ENCODE measurements around the gene AHCYL2.
"Not testable (repeated sequence)": the region's sequence is repeated elsewhere in the genome, so short reads cannot be mapped to it uniquely, and the experiment has no call there.

AHCYL2 gene

GRCh38 chr7:129454249-129454551 is 229.4 kb downstream of the AHCYL2 start:
- no peak for DNase-seq (ENCODE audit: low read depth)

GRCh38 chr7:129456421-129456820 is 231.6 kb downstream of the AHCYL2 start:
- DNase-seq (ENCODE audit: low read depth) = no peak

- DNase-seq (ENCODE audit: low read depth) = no peak
Observed at GRCh38 chr7:129457101-129457500, 232.3 kb downstream of the AHCYL2 start.

GRCh38 chr7:129458171-129458570 is 233.3 kb downstream of the AHCYL2 start:
- no peak for DNase-seq (ENCODE audit: low read depth)

GRCh38 chr7:129461809-129462208 is 237.0 kb downstream of the AHCYL2 start:
- DNase-seq (ENCODE audit: low read depth) = no peak

- DNase-seq (ENCODE audit: low read depth) = no peak
Observed at GRCh38 chr7:129462420-129462819, 237.6 kb downstream of the AHCYL2 start.

- no peak for DNase-seq (ENCODE audit: low read depth)
Observed at GRCh38 chr7:129464194-129464593, 239.4 kb downstream of the AHCYL2 start.

- no peak for DNase-seq (ENCODE audit: low read depth)
Observed at GRCh38 chr7:129465080-129465479, 240.2 kb downstream of the AHCYL2 start.

GRCh38 chr7:129466796-129467195 is 242.0 kb downstream of the AHCYL2 start:
- DNase-seq (ENCODE audit: low read depth) = no peak

- DNase-seq (ENCODE audit: low read depth) = no peak
Observed at GRCh38 chr7:129468087-129468486, 243.3 kb downstream of the AHCYL2 start.

GRCh38 chr7:129468547-129468946 is 243.7 kb downstream of the AHCYL2 start:
- DNase-seq (ENCODE audit: low read depth) = no peak

GRCh38 chr7:129469930-129470329 is 245.1 kb downstream of the AHCYL2 start:
- DNase-seq (ENCODE audit: low read depth) = no peak

- DNase-seq (ENCODE audit: low read depth) = no peak
Observed at GRCh38 chr7:129470411-129470810, 245.6 kb downstream of the AHCYL2 start.

- DNase-seq (ENCODE audit: low read depth) = no peak
Observed at GRCh38 chr7:129471402-129471827, 246.6 kb downstream of the AHCYL2 start.

GRCh38 chr7:129475931-129476330 is 251.1 kb downstream of the AHCYL2 start:
- DNase-seq (ENCODE audit: low read depth) = not testable (repeated sequence)

GRCh38 chr7:129476398-129476797 is 251.6 kb downstream of the AHCYL2 start:
- DNase-seq (ENCODE audit: low read depth) = not testable (repeated sequence)
